DOHH2 (cell line): ENCODE results near the gene XIRP2.
"Not testable (repeated sequence)": the region's sequence is repeated elsewhere in the genome, so short reads cannot be mapped to it uniquely, and the experiment has no call there.

Experiments used
- H3F3A ChIP-seq: fragments of 200-600 bp; sonication (generic), shearing (Covaris generic); 2 replicates; pipeline ENCODE4 v1.6.0; 2016; ENCODE audit warnings: antibody characterized with exemption, mild to moderate bottlenecking; ENCODE audit not compliant: control insufficient read depth, insufficient read depth
- H3K27ac ChIP-seq: fragments of 200-600 bp; sonication (generic); 2 replicates; pipeline ENCODE4 v1.5.1; 2014; ENCODE audit warnings: low read depth, mild to moderate bottlenecking, low read length, moderate library complexity
- H3K27me3 ChIP-seq: fragments of 200-600 bp; sonication (generic); 2 replicates; pipeline ENCODE4 v1.6.1; 2014; ENCODE audit warnings: mild to moderate bottlenecking, low read length, mixed read lengths; ENCODE audit not compliant: control insufficient read depth
- H3K36me3 ChIP-seq: fragments of 200-600 bp; sonication (generic); 2 replicates; pipeline ENCODE4 v1.6.1; 2014; ENCODE audit warnings: mild to moderate bottlenecking, low read length, moderate library complexity, mixed read lengths; ENCODE audit not compliant: control insufficient read depth
- H3K4me1 ChIP-seq: fragments of 200-600 bp; sonication (generic); 2 replicates; pipeline ENCODE4 v1.6.1; 2014; ENCODE audit warnings: mild to moderate bottlenecking, low read length, mixed read lengths; ENCODE audit not compliant: control insufficient read depth
- H3K4me2 ChIP-seq: fragments of 200-600 bp; sonication (generic); 2 replicates; pipeline ENCODE4 v1.6.0; 2014; ENCODE audit warnings: mild to moderate bottlenecking, low read length, moderate library complexity
- H3K4me3 ChIP-seq: fragments of 200-600 bp; sonication (generic); 2 replicates; pipeline ENCODE4 v1.5.1; 2014; ENCODE audit warnings: mild to moderate bottlenecking, low read length, mixed read lengths
- H3K79me2 ChIP-seq: fragments of 200-600 bp; sonication (generic); 2 replicates; pipeline ENCODE4 v1.6.1; 2014; ENCODE audit warnings: mild to moderate bottlenecking, low read length, mixed read lengths; ENCODE audit not compliant: control insufficient read depth
- H3K9me2 ChIP-seq: fragments of 200-600 bp; sonication (generic); replicated peaks from 2 replicates; pipeline ENCODE4 v1.6.1; 2014; ENCODE audit warnings: mild to moderate bottlenecking, low read length, mixed read lengths; ENCODE audit not compliant: control insufficient read depth
- H3K9me3 ChIP-seq: fragments of 200-600 bp; sonication (generic); 2 replicates; pipeline ENCODE4 v1.6.1; 2014; ENCODE audit warnings: antibody characterized with exemption, low read length, mixed read lengths; ENCODE audit not compliant: control insufficient read depth, insufficient read depth
- H4K20me1 ChIP-seq: fragments of 200-600 bp; sonication (generic); 2 replicates; pipeline ENCODE4 v1.6.0; 2014; ENCODE audit warnings: low read depth, mild to moderate bottlenecking, antibody characterized with exemption, low read length, moderate library complexity; ENCODE audit not compliant: control insufficient read depth, insufficient read depth
- CTCF ChIP-seq: fragments of 200-600 bp; sonication (generic); IDR thresholded peaks from one replicate; pipeline ENCODE4 v1.5.1; 2014; ENCODE audit warnings: antibody characterized with exemption, mild to moderate bottlenecking, low read depth, low read length; ENCODE audit not compliant: poor library complexity, severe bottlenecking
- EZH2phosphoT487 ChIP-seq: fragments of 200-600 bp; sonication (generic); IDR thresholded peaks from 2 replicates; pipeline ENCODE4 v1.6.1; 2017; ENCODE audit warnings: borderline replicate concordance, mild to moderate bottlenecking, antibody characterized with exemption, low read length, moderate library complexity, mixed read lengths

XIRP2 gene

DNA sequence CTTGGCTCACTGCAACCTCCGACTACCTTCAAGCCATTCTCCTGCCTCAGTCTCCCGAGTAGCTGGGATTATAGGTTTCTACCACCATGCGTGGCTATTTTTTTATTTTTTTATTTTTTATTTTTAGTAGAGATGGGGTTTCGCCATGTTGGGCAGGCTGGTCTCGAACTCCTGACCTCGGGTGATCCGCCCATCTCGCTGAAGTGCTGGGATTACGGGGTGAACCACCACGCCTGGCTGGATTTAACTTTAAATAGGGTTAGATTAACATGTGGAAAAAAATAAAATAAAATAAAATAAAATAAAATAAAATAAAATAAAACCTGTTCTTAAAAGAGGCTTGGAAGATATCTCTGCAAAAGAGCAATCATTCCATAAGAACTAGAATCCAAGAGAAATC lies 170.9 kb downstream of the XIRP2 start:
- no peaks in the 10 kb centered on the region for H3K79me2 ChIP-seq
- H4K20me1 ChIP-seq, result no peaks in the 10 kb centered on the region
- H3K9me2 ChIP-seq, result no peaks in the 10 kb centered on the region
- no peak overlapping the region for H3K27ac ChIP-seq
- no peaks in the 10 kb centered on the region for H3F3A ChIP-seq
- no peak overlapping the region for H3K4me3 ChIP-seq
- H3K4me2 ChIP-seq, result no peak overlapping the region
- H3K4me1 ChIP-seq, result no peaks in the 10 kb centered on the region
- no peaks in the 10 kb centered on the region for H3K27me3 ChIP-seq
- H3K9me3 ChIP-seq, result no peaks in the 10 kb centered on the region
- no peaks in the 10 kb centered on the region for H3K36me3 ChIP-seq
- TF ChIP-seq CTCF (no peak), EZH2phosphoT487 (no peak)

DNA sequence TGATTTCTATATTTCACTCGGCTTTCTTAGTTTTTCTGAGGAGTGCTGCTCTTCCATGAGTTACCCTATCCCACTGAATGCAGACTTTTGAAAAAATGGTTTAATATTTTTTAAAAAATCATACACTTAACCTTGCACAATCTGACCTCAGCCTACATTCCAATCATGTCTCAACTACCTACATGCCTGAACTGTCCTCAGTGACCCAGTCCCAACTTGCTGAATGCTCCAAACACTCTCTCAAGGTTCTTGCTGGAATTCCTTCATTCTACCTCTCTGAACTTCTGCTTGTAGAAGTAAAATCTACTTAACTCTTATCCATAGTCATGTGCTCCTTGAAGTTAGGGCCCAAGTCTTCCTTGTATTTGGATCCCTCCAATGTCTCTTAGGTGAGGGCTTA lies 181.6 kb downstream of the XIRP2 start:
- Histone ChIP-seq H3K27me3 (no peaks in the 10 kb centered on the region), H3K9me3 (no peaks in the 10 kb centered on the region), H3K79me2 (no peaks in the 10 kb centered on the region), H3K27ac (no peak overlapping the region), H3K4me1 (no peaks in the 10 kb centered on the region), H3K4me2 (no peak overlapping the region), H3K9me2 (no peaks in the 10 kb centered on the region), H3K36me3 (no peaks in the 10 kb centered on the region), H4K20me1 (no peaks in the 10 kb centered on the region), H3F3A (no peaks in the 10 kb centered on the region), H3K4me3 (no peak overlapping the region)
- no peak for TF ChIP-seq EZH2phosphoT487
- no peak for TF ChIP-seq CTCF

GRCh38 chr2:167075708-167076107 lies 187.4 kb downstream of the XIRP2 start:
- not testable (repeated sequence) for H3K9me2 ChIP-seq, H3K79me2 ChIP-seq, H3F3A ChIP-seq, H3K4me2 ChIP-seq, H3K4me1 ChIP-seq, H3K9me3 ChIP-seq, H3K27me3 ChIP-seq, H3K36me3 ChIP-seq, H4K20me1 ChIP-seq, H3K27ac ChIP-seq, H3K4me3 ChIP-seq

- H3F3A ChIP-seq, H3K27me3 ChIP-seq, H3K4me2 ChIP-seq, H4K20me1 ChIP-seq, H3K36me3 ChIP-seq, H3K4me1 ChIP-seq, H3K9me2 ChIP-seq, H3K27ac ChIP-seq, H3K79me2 ChIP-seq, H3K4me3 ChIP-seq, H3K9me3 ChIP-seq: not testable (repeated sequence)
These were observed 210.7 kb downstream of the XIRP2 start for GRCh38 chr2:167098931-167099330.
